HL-60 (cell line): ENCODE measurements around the gene SYNRG.

Experiments used
- GABPA ChIP-seq: IDR thresholded peaks from 2 replicates; pipeline ENCODE4 v1.6.1; 2012; ENCODE audit warnings: low read depth
- SPI1 ChIP-seq: IDR thresholded peaks from 2 replicates; pipeline ENCODE4 v1.6.1; 2012; ENCODE audit warnings: low read depth, mild to moderate bottlenecking, borderline replicate concordance

GRCh38 chr17:37516127-37516571 lies 93.1 kb downstream of the SYNRG start:
- TF ChIP-seq SPI1 (no peak), GABPA (no peak)
